ENCODE measurements around the gene IGSF22. TPM values are rescaled to one million over a fixed set of nuclear protein-coding genes. Genes with fewer than 3 reads are reported as not detected.

IGSF22 gene
- total RNA-seq, 1 donor, result 1.3 TPM

DNA sequence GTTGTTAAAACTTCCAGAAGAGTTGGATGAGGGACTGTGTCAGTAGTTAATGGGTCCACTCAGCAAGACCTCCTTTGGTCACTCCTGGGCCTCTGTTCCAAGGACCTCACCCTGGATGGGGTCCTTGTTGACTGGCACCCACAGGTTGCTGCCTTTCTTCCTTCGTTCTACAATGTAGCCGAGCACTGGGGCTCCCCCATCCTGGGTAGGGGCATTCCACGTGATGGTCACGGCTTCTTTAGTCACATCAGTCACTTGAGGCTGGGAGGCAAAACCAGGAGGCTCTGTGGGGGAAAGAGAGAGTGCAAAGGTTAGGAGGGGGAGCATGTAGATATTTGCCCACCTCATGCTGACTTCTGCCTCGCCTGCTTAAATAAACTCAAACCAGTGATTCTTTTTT is 15.4 kb downstream of the IGSF22 start:
- no peak for DNase-seq (ENCODE audit: low read depth)
- TF ChIP-seq, protein P1, sequence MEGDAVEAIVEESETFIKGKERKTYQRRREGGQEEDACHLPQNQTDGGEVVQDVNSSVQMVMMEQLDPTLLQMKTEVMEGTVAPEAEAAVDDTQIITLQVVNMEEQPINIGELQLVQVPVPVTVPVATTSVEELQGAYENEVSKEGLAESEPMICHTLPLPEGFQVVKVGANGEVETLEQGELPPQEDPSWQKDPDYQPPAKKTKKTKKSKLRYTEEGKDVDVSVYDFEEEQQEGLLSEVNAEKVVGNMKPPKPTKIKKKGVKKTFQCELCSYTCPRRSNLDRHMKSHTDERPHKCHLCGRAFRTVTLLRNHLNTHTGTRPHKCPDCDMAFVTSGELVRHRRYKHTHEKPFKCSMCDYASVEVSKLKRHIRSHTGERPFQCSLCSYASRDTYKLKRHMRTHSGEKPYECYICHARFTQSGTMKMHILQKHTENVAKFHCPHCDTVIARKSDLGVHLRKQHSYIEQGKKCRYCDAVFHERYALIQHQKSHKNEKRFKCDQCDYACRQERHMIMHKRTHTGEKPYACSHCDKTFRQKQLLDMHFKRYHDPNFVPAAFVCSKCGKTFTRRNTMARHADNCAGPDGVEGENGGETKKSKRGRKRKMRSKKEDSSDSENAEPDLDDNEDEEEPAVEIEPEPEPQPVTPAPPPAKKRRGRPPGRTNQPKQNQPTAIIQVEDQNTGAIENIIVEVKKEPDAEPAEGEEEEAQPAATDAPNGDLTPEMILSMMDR (IDR thresholded peaks at IDR 0.05; ENCODE audit: insufficient read depth, low read depth, low read length), result no peak
- H3K4me3 ChIP-seq (ENCODE audit: low read depth, low read length), result no peak overlapping the region

DNA sequence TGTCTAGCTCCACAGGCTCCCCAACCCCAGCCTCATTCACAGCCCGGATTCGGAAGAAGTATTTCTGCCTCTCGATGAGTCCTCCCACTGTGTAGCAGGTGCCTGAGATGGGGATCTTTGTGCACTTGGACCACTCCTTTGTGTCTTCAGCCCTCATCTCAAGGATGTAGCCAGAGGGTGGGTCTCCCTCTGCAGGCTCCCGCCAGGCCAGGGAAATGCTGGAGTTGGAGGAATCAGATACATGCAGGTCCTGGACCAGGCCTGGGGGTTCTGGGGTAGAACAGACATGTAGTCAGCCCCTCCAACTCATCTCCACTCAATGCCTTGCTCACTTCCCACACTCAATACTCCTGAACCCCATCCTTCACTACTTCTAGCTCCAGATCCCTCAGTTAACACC is 16.6 kb downstream of the IGSF22 start:
- H3K4me3 ChIP-seq (ENCODE audit: low read depth, low read length), result no peak overlapping the region
- DNase-seq (ENCODE audit: low read depth), result no peak
- TF ChIP-seq, protein P1 (IDR thresholded peaks at IDR 0.05; ENCODE audit: insufficient read depth, low read depth, low read length), result no peak

DNA sequence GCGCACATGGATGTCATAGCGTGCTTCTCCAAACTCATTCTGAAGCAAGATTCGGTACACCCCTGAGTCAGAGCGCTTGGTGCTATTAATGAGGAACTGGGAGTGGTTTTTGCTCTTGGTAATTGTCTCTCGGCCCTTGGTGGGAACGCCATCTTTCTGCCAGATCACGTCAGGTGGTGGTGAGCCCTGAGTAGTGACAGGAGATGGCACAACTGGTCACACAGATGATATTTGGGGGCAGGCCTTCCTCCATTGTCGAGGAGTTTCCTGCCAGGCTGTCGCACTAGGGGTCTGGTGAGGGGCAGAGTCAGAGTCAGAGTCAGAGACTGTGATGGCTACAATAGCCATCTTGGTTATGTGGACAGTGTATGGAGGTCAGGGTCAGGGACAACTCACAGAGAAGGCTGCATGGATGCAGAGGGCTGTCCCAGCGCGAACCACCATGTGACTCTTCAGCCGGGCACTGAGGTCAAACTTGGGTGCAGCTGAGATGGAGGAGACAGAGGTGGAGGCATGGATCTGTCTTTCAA is 18.1 kb downstream of the IGSF22 start:
- TF ChIP-seq, protein P1 (IDR thresholded peaks at IDR 0.05; ENCODE audit: insufficient read depth, low read depth, low read length), result no peak
- no peak overlapping the region for H3K4me3 ChIP-seq (ENCODE audit: low read depth, low read length)
- DNase-seq (ENCODE audit: low read depth), result no peak

DNA sequence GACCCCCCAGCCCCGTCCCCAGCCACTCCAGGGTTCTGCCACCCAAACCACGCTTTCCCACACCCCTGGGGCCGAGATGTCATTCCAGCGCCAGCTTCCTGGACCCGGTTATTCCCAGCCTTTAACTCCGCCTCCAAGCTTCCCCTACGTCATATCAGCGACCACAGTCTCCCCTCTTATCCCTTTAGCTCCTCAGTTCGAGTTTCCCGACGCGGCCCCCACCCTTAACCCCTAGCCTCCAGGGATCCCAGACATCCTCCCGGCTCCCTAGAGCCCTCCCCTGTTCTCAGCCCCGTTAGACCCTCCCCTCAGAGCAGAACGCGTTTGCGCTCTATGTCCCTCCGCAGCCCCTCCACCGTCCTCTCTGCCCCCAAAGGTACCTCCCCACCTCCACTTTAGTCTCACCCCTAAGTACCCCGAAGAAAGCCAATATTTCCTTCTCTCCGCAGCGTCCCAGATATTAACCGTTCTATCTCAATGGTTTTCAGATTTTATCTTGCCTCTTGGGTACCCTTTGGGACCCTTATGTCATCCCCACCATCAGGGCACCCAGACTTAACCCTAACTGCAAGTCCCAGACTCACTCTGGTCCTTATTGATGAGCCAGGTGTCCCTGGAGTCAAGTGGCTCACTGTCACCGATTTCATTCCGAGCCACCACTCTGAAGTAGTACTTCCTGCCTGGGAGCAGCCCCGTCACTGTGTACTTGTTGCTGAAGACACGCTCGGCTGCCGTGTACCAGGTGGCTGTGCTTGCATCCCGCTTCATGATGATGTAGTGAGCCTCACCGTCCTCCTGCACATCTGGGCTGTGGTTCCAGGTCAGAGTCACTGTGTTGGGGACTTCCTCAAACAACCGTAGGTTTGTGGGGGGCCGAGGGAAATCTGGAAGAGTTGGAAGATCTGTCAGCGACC is 19.4 kb downstream of the IGSF22 start:
- peak overlapping the region; percentile 53 for H3K4me3 ChIP-seq (ENCODE audit: low read depth, low read length)
- peak; percentile 36 for DNase-seq (ENCODE audit: low read depth)
- TF ChIP-seq, protein P1 (IDR thresholded peaks at IDR 0.05; ENCODE audit: insufficient read depth, low read depth, low read length), result no peak

DNA sequence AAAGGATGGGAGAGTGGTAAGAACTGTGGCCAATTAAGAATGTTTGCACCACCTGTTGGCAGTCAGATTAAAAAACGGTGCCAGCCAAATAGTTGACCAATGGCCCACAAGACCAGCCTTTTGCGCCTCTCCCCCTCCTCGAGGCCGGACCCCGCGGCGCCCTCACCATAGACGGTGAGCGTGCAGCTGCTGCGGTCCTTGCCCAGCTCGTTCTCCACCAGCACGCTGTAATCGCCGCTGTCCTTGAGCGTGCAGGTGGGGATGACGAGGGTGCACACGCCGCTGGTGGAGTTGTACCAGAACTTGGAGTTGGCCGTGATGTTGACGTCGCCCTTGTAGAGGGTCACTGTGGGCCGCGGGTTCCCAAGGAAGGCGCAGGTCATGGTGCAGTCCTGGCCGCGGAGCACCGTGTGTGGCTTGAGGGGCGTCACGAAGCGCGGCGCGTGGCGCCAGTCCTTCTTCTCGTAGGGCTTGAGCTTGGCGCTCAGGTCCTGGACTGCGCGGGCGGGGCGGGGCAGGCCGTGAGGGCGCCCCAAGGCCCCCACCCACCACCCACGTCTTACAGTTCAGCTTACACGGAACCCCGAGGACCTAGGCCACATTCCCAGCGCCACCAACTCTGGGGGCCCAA is 20.2 kb downstream of the IGSF22 start:
- TF ChIP-seq, protein P1 (IDR thresholded peaks at IDR 0.05; ENCODE audit: insufficient read depth, low read depth, low read length), result no peak
- DNase-seq (ENCODE audit: low read depth), result no peak
- peak overlapping the region; percentile 53 for H3K4me3 ChIP-seq (ENCODE audit: low read depth, low read length)

DNA sequence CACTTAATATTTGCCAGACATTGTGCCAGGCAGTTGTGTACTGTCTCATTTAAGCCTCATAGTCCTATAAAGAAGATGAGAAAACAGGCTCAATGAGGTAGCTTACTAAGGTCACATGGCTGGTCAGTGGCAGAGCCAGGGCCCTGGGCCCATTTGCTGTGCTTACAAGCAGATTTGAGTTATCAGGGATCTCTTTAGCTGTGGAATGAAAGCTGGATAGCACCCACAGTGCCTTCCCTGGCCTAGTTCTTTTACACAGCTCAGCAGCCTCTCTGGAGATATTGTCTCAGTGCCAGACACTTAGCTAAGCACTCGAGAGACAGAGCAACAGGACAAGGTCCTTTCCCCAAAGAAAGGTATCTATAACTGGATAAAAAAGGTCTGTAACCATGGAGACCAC is 21.3 kb downstream of the IGSF22 start:
- DNase-seq (ENCODE audit: low read depth), result no peak
- TF ChIP-seq, protein P1 (IDR thresholded peaks at IDR 0.05; ENCODE audit: insufficient read depth, low read depth, low read length), result no peak
- H3K4me3 ChIP-seq (ENCODE audit: low read depth, low read length), result no peak overlapping the region

Measured in fibroblast of villous mesenchyme (primary cell).